ENCODE measurements around the gene ARHGAP29.

DNA sequence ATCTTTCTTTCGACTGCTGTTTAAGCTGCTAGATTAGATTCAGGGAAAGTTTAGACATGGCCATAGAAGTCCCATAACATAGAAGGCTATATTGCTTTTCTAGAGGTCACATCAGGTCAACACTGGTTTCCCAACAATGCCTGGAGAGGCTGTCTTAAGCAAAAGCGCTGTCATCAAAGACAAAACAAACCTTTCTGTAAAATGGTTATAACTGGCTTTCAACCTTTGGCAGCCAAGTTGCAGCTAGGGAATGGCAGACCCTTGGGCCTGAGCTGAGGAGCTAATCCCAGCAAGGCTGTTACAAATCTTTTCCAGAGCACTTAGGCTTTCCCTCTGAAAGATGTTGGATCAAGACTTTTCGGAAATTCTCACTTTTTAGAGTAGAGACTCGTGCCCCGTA is 105.3 kb downstream of the ARHGAP29 start:
- no peak for TF ChIP-seq CTCF (IDR thresholded peaks at IDR 0.05; ENCODE audit: poor library complexity)
- no peak for TF ChIP-seq EZH2 (IDR thresholded peaks at IDR 0.05; ENCODE audit: borderline replicate concordance)
- TF ChIP-seq EZH2phosphoT487 (IDR thresholded peaks at IDR 0.05; ENCODE audit: low read depth, severe bottlenecking, unreplicated experiment) = no peak
